Vagina (tissue), 2 donors: ENCODE data around the gene GPX4.

Experiments
- CTCF ChIP-seq, 3 experiments: fragments of 450-650 bp in 2 of 3; fragments of 200-600 bp in 1 of 3; sonication (generic) in 1 of 3; IDR thresholded peaks; one replicate each; pipeline ENCODE4 v1.5.1; 2017 to 2019; ENCODE audit warnings: antibody characterized with exemption in 3 of 3, mild to moderate bottlenecking in 2 of 3, moderate library complexity in 2 of 3
- POLR2AphosphoS5 ChIP-seq, 2 donors: sonication (generic); formaldehyde crosslinking; IDR thresholded peaks; one replicate each; pipeline ENCODE4 v1.9.0; 2017; ENCODE audit warnings: antibody characterized with exemption in 2 of 2, mild to moderate bottlenecking in 2 of 2, low read depth in 1 of 2; ENCODE audit not compliant: insufficient read depth in 1 of 2

- TF ChIP-seq CTCF (IDR thresholded peaks at IDR 0.05): no peak
- no peak for TF ChIP-seq POLR2AphosphoS5 (IDR thresholded peaks at IDR 0.05; ENCODE audit: insufficient read depth in 1 of 2, low read depth in 1 of 2)
Measured at GRCh38 chr19:1097810-1098176, 6.0 kb upstream of the GPX4 start.
